NCI-H524 (cell line): ENCODE results near the gene PPM1L.
A peak's percentile ranks its signal among the peaks of the same experiment; 100 is the strongest.

Experiments used
- DNase-seq, 2 experiments: peaks; one replicate each; lab custom pipeline; 2025; lab: John Stamatoyannopoulos, UW

The PPM1L gene

GRCh38 chr3:160809453-160809852 lies 53.4 kb downstream of the PPM1L start:
- no peak for DNase-seq

- DNase-seq, result peak in 1 of 2 experiments; percentile 27
These were observed 54.6 kb downstream of the PPM1L start for GRCh38 chr3:160810362-160811236.

GRCh38 chr3:160811237-160811548 lies 55.2 kb downstream of the PPM1L start:
- DNase-seq, result no peak

GRCh38 chr3:160812304-160812703 lies 56.3 kb downstream of the PPM1L start:
- DNase-seq, result no peak

GRCh38 chr3:160815280-160815679 lies 59.2 kb downstream of the PPM1L start:
- DNase-seq, result no peak

GRCh38 chr3:160820022-160820421 lies 64.0 kb downstream of the PPM1L start:
- DNase-seq, result no peak

- DNase-seq, result no peak
These were observed 64.4 kb downstream of the PPM1L start for GRCh38 chr3:160820430-160820829.

- peak; percentile 3 to 58 for DNase-seq
These were observed 66.9 kb downstream of the PPM1L start for GRCh38 chr3:160822936-160823335.

GRCh38 chr3:160825311-160825800 lies 69.3 kb downstream of the PPM1L start:
- no peak for DNase-seq

GRCh38 chr3:160826408-160826807 lies 70.4 kb downstream of the PPM1L start:
- no peak for DNase-seq

- DNase-seq, result no peak
These were observed 71.0 kb downstream of the PPM1L start for GRCh38 chr3:160826991-160827390.

- peak in 1 of 2 experiments; percentile 63 for DNase-seq
These were observed 71.5 kb downstream of the PPM1L start for GRCh38 chr3:160827516-160827915.

GRCh38 chr3:160828880-160829279 lies 72.8 kb downstream of the PPM1L start:
- no peak for DNase-seq

GRCh38 chr3:160829486-160830009 lies 73.5 kb downstream of the PPM1L start:
- no peak for DNase-seq

- DNase-seq, result no peak
These were observed 74.8 kb downstream of the PPM1L start for GRCh38 chr3:160830796-160831195.

GRCh38 chr3:160831401-160831800 lies 75.4 kb downstream of the PPM1L start:
- peak; percentile 85 to 91 for DNase-seq

GRCh38 chr3:160837394-160837980 lies 81.5 kb downstream of the PPM1L start:
- no peak for DNase-seq

GRCh38 chr3:160840590-160840989 lies 84.6 kb downstream of the PPM1L start:
- DNase-seq, result no peak

GRCh38 chr3:160841455-160841854 lies 85.4 kb downstream of the PPM1L start:
- no peak for DNase-seq

- DNase-seq, result no peak
These were observed 86.3 kb downstream of the PPM1L start for GRCh38 chr3:160842021-160843005.

- no peak for DNase-seq
These were observed 95.7 kb downstream of the PPM1L start for GRCh38 chr3:160851629-160852210.

GRCh38 chr3:160852856-160853255 lies 96.8 kb downstream of the PPM1L start:
- DNase-seq, result no peak
